DMS153 treated with DMSO at 0.1 percent for 48 hours (cell line): ENCODE measurements around the gene TIE1.

ENCODE experiments used
- DNase-seq: peaks from one replicate; lab custom pipeline; 2025; ENCODE audit not compliant: unreplicated experiment; lab: John Stamatoyannopoulos, UW

The TIE1 gene

DNA sequence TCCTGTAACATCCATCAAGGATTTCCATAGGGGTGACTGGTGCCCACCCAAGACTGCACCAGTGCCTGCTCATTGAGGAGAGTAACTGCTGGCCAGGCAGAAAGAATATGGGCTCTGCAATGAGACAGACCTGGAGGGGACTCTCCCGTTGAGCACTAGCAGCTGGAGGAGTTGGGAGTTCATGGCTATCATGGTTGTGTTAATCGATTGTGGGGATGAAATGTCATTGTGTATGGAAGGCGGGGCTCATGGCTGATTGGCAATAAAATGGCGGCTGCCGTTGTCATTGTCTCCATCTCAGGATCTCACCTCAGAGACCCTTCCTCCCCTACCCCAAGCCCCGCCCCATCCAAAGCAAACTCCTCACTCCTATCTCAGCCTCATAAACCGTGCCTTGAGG is 27.1 kb upstream of the TIE1 start:
- DNase-seq, result no peak

DNA sequence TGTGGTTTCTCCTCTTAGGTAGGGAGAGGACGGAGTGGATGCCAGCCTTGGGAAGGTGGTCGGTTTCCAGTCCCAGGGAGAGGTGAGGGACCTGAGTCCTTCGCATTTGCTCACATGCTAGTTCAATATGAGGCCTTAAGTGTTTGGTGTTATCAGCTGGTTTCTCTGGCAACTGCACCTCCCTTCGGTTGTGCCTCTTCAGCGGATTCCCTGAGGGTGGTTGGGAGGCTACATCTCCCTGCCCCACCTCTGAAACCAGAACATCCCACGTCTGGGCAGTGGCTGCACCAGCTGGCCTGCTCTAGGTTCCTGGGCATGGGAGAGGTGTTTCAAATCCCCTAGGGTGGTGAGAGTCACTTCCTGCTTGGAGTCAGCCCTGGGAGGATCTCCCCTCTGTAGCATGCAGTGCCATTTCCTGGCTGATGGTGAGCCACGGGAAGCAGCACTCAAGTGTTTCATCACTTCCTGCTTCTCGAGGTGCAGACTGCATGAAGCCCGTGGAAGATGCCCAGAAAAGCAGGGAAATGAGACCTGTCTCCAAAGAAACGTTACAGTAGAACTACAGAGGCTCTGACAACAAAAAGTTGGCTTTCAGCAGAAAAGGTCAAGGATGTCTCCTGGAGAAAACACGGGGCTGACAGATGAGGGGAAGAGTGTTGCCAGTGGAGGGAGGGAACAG is 26.5 kb upstream of the TIE1 start:
- peak; percentile 90 for DNase-seq

DNA sequence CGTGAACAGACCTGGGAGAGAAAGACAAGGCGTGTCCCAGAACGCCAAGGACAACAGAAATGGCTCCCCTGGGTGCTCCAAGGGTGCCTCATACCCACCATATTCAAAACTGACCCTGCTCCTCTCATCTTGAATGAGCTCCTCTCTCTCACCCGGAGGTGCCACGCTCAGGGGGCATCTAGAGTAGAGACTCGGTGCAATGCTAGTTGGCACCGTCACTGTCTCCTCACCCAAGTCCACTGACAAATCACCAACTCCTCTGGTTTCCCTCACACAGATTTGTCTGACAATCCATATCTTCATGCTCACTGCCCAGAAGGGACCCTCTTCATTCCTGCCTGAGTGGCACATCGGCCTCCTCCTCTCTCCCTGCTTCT is 26.0 kb upstream of the TIE1 start:
- no peak for DNase-seq

DNA sequence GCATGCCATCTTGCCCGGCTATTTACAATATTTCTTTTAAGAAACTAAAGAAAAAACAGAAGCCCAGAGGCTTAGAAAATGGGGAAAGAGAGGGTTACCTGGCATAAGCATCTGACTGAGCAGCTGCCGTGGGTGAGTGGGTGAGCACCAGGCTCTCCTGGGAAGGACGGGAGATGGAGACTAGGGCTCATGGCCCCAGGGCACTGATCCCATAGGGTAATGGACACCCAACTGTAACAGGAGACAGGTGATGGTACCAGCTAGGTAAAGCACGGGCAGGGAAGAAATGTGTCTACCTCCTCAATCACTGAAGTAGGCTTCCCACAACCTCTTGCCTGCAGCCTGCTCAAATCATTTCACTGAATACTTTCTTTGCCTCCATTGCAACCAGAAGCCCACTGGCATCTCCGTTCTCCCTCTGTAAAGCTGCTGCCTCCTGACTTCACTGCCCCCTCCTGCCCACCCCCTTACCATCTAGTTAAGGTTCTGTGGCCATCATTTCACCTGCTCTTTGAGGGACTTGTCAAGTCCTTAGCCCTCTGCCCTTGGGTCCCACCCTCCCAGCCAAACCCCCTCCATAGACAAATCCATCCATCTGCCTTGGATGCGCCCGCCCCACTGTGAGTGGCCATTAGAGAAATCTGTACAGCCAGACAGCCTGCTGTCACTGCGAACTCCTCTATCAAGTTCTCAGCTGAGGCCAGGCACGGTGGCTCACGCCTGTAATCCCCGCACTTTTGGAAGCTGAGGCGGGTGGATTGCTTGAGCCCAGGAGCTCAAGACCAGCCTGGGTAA is 24.8 kb upstream of the TIE1 start:
- no peak for DNase-seq

DNA sequence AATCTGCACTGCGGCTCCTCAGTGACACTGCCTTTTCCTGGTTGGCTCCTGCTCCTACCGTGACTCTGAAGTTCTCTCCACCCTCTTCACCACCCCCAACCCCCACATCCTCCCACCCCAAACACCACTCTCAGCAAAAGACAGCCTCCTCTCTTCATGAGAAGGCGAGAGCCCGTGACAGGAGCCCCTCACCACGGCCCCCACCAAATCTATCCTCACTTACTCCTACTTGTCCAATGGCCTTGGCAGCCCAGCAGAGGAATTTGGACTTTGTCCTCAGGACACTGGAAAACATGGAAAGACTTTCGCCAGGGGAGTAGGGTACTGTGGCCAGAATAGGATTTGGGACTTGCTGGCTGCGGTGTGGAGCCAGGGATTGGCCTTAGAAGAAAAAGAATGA is 24.1 kb upstream of the TIE1 start:
- no peak for DNase-seq

- DNase-seq, result no peak
These were observed 23.5 kb upstream of the TIE1 start for GRCh38 chr1:43277116-43277876.

DNA sequence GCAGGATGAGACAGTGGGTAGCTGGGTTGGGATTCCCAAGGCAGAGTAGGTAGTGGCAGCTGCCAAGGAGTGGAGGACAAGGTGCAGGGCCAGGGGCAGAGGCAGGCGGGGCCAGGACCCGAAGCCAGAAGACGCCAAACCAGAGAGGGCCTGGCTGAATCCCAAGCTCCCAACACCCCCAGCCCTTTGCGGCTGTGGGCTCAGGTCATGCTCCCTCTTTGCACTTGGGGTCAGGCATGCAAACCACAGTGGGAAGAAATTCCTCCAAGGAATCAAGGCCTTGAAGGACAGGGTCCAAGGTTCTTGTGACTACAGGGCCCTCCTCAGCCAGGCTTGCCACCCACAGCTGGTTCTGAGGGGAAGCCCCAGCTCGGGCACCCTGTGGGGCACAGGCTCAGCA is 21.6 kb upstream of the TIE1 start:
- no peak for DNase-seq

- DNase-seq, result no peak
These were observed 21.1 kb upstream of the TIE1 start for GRCh38 chr1:43279666-43280065.

- no peak for DNase-seq
These were observed 20.1 kb upstream of the TIE1 start for GRCh38 chr1:43280692-43281091.

DNA sequence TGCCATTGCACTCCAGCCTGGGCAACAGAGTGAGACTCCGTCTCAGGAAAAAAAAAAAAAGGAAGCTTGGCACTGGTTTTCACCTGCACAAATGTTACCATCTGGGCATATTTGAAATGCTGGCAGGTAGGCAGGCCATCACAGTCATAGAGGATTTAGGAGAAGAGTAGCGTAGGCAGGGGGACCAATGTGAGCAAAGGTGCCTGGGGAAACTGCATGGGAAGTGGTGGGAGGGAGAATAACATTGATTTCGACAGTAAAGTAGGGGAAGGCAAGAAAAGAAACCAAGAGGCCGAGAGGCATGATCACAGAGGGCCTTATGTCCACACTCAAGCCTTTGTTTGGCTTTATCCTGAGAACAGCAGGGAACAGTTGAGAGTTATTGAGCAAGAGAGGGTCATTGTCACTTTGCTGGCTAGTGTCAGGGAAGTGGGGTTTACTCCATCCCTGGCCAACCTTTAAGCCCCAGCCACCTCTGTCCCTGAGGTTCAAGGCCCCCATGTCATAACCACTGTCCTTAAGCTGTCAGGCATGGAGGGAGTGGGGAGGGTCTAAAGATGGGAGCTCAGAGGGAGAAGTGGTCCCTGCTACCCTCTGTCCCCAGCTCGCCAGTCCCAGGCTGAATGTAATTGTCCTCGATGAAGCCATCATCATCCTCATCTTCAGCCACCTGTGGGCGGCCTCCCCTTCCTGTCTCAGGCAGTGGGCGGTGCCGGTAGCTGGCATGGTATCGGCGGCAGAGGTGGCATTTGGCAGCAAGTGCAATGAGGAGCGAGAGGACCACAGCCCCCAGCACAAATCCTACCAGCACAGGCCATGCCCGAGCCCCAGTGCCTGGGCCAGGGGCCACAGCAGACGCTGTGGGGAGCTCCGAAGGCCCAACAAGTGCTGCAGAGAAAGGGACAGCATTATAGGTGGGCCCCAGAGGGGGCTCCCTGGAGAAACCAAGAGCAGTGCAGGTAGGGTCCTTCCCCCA is 18.3 kb upstream of the TIE1 start:
- no peak for DNase-seq

DNA sequence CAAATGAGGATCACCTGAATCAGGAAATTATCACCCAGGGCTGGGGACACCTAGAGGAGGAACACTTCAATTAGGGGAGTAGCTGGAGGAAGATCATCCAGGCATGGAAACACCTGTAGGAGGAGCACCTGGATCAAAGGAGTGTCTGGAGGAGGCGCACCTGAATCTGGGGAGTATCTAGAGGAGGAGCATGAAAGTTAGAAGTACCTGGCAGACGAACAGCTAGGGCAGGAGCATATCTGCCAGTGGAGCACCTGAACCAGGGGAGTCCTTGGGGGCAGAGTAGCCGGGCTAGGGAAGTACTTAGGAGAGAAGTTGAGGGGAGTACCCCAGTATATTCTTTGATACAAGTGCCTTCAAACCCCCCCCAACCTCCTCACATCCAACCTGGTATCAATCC is 16.7 kb upstream of the TIE1 start:
- no peak for DNase-seq

DNA sequence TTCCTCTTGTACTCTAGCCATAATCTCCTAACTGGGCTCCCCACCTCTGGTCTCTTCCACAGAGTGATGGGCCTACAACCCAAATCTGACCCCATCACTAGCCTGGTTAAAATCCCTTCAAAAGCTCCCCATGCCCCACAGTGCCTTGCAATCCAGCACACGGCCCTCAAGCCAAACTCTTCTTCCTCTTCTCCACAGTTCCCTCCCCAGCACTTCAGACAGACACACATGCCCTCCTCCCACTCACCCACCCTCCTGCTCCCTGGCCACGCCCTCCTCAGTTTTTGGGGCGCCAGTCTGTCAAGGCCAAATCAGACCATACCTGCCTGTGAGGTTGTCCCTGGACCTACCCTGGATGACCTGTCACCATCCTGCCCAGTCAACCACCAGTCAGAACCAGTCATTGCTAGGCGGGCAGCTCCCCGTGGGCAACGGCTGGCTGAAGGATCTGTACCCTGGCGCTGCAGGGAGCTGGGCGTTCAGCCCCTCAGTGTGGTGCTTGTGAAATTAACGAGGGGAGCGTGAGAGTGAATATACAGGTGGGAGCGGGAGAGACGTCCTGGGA is 16.2 kb upstream of the TIE1 start:
- DNase-seq, result no peak

- peak; percentile 92 for DNase-seq
These were observed 15.4 kb upstream of the TIE1 start, which contains the start of gene C1orf210 for GRCh38 chr1:43285269-43285990. Gene C1orf210 (minus strand): TSS chr1:43285581. CDS start chr1:43283270, 2,311 bp downstream.

- no peak for DNase-seq
These were observed 14.7 kb upstream of the TIE1 start for GRCh38 chr1:43286115-43286514.

DNA sequence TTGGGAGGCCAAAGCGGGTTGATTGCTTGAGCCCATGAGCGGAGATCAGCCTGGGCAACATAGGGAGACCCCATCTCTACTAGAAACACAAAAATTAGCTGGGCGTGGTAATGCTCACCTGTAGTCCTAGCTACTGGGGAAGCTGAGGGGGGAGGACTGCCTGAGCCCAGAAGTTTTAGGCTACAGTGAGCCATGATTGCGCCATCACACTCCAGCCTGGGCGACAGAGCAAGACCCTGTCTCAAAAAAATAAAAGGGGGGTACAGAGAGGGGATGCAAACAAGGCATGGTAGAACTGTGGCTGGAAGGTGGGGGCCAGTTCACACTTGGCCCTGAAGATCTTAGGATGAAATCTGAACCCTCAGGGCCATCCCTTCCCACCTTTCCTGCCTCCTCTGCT is 14.2 kb upstream of the TIE1 start:
- no peak for DNase-seq

DNA sequence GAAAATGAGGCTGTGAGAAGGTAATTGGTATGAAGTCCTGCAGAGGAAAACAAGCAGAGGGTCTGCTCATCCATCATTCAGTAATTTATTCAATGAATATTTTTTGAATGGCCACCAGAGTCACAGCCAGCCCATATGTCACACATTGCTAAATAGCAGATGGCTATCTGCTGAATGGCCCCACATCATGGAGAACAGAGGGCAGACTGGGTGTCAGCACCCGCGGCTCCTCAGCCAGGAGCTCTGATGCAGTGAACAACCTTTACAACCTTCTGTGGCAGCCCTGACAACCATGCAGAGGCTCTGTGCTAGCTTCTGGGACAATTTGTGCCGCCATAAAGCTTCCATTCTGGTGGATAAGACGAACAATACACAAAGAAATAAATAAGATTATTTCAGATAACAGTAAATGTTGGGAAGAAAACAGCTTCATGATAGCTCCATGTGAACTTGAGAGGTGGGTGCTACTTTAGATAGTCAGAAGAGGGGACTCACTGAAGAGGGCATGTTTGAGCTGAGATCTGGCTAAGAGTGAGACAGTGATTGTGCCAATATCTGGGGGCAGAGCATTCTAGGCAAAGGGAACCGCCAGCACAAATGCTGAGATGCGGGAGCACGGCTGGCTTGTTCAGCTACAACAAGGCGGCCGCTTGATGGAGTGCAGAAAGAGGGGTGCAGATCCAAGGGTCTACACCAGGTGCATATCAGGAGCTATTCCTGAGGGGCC is 12.6 kb upstream of the TIE1 start:
- no peak for DNase-seq

- no peak for DNase-seq
These were observed 11.7 kb upstream of the TIE1 start for GRCh38 chr1:43288785-43289706.

- no peak for DNase-seq
These were observed 8.6 kb upstream of the TIE1 start for GRCh38 chr1:43292216-43292615.
